ENCODE results near the gene AFF4.

DNA sequence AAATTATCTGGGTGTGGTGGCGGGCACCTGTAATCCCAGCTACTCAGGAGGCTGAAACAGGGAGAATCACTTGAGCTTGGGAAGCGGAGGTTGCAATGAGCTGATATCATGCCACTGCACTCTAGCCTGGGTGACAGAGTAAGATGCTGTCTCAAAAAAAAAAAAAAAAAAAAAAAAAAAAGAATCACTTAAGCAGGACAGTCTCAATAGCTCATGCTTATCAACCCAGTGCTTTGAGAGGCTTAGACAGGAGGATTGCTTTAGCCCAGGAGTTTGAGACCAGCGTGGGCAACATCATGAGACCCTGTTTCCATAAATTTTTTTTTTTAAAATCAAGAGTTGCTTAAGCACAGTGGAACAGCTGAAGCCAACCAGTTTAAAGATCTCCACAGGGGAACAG lies 47.3 kb downstream of the AFF4 start:
- TF ChIP-seq, protein P1, sequence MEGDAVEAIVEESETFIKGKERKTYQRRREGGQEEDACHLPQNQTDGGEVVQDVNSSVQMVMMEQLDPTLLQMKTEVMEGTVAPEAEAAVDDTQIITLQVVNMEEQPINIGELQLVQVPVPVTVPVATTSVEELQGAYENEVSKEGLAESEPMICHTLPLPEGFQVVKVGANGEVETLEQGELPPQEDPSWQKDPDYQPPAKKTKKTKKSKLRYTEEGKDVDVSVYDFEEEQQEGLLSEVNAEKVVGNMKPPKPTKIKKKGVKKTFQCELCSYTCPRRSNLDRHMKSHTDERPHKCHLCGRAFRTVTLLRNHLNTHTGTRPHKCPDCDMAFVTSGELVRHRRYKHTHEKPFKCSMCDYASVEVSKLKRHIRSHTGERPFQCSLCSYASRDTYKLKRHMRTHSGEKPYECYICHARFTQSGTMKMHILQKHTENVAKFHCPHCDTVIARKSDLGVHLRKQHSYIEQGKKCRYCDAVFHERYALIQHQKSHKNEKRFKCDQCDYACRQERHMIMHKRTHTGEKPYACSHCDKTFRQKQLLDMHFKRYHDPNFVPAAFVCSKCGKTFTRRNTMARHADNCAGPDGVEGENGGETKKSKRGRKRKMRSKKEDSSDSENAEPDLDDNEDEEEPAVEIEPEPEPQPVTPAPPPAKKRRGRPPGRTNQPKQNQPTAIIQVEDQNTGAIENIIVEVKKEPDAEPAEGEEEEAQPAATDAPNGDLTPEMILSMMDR (IDR thresholded peaks at IDR 0.05 in 2 of 3, conservative IDR thresholded peaks at IDR 0.05 in 1 of 3; ENCODE audit: borderline replicate concordance in 1 of 3, insufficient read depth in 1 of 3, low read depth in 2 of 3, low read length in 2 of 3), result no peak
- TF ChIP-seq EGR1 (IDR thresholded peaks at IDR 0.05; ENCODE audit: low read depth), result no peak
- no peak for TF ChIP-seq EZH2phosphoT487 (IDR thresholded peaks at IDR 0.05; ENCODE audit: borderline replicate concordance)
- no peak for TF ChIP-seq YY1 (IDR thresholded peaks at IDR 0.05; ENCODE audit: extremely low read depth, insufficient replicate concordance, low read depth, low read length)
- TF ChIP-seq, protein P2, sequence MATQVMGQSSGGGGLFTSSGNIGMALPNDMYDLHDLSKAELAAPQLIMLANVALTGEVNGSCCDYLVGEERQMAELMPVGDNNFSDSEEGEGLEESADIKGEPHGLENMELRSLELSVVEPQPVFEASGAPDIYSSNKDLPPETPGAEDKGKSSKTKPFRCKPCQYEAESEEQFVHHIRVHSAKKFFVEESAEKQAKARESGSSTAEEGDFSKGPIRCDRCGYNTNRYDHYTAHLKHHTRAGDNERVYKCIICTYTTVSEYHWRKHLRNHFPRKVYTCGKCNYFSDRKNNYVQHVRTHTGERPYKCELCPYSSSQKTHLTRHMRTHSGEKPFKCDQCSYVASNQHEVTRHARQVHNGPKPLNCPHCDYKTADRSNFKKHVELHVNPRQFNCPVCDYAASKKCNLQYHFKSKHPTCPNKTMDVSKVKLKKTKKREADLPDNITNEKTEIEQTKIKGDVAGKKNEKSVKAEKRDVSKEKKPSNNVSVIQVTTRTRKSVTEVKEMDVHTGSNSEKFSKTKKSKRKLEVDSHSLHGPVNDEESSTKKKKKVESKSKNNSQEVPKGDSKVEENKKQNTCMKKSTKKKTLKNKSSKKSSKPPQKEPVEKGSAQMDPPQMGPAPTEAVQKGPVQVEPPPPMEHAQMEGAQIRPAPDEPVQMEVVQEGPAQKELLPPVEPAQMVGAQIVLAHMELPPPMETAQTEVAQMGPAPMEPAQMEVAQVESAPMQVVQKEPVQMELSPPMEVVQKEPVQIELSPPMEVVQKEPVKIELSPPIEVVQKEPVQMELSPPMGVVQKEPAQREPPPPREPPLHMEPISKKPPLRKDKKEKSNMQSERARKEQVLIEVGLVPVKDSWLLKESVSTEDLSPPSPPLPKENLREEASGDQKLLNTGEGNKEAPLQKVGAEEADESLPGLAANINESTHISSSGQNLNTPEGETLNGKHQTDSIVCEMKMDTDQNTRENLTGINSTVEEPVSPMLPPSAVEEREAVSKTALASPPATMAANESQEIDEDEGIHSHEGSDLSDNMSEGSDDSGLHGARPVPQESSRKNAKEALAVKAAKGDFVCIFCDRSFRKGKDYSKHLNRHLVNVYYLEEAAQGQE (IDR thresholded peaks at IDR 0.05; ENCODE audit: low read depth), result no peak
- no peak for TF ChIP-seq POLR2A (IDR thresholded peaks at IDR 0.05; ENCODE audit: borderline replicate concordance, extremely low read depth, insufficient read depth, insufficient read length)
- TF ChIP-seq, protein P3, sequence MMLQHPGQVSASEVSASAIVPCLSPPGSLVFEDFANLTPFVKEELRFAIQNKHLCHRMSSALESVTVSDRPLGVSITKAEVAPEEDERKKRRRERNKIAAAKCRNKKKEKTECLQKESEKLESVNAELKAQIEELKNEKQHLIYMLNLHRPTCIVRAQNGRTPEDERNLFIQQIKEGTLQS (IDR thresholded peaks at IDR 0.05), result no peak
- TF ChIP-seq, protein P4, sequence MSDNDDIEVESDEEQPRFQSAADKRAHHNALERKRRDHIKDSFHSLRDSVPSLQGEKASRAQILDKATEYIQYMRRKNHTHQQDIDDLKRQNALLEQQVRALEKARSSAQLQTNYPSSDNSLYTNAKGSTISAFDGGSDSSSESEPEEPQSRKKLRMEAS (IDR thresholded peaks at IDR 0.05), result no peak
- TF ChIP-seq RAD21 (IDR thresholded peaks at IDR 0.05; ENCODE audit: low read depth), result no peak
- no peak for TF ChIP-seq POLR2AphosphoS5 (IDR thresholded peaks at IDR 0.05; ENCODE audit: low read depth, low read length)
